ENCODE results near the gene BYSL. TPM values are rescaled to one million over a fixed set of nuclear protein-coding genes. Genes with fewer than 3 reads are reported as not detected.

The BYSL gene
- total and polyA plus RNA-seq, 10 of the 15 experiments (the other 5 are each of a cell fraction or from before 2014, with no cell fraction given): 12.6 to 51.1 (median 33.0) TPM

DNA sequence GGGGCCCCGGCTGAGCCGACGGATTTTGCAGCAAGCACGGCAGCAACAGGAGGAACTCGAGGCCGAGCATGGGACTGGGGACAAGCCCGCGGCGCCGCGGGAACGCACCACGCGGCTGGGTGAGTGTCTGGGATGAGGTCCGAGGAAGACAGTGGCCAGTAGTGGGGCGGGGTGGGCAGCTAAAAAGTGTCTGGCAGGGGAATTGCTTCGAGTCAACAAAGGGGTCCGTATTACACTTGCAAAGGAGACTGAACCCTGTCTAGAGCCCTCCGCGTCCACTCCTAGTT, 356 bp downstream of the BYSL start:
- 1% methylated on average over 20 of the region's 20 CpGs for WGBS (ENCODE audit: insufficient coverage, insufficient replicate concordance, low lambda C conversion rate, missing lambda C conversion rate)
- Histone ChIP-seq H2AFZ (ENCODE audit: control insufficient read depth, low read depth, low read length) (peak overlapping the region; percentile 66), H3K79me2 (ENCODE audit: control insufficient read depth, insufficient read depth, low read length) (peaks cover 49% of the 10 kb centered on the region), H3K27me3 (replicated peaks in 1 of 2; ENCODE audit: control insufficient read depth in 2 of 2, insufficient read depth in 2 of 2, low read length in 1 of 2) (no peaks in the 10 kb centered on the region), H3K9ac (ENCODE audit: control insufficient read depth, insufficient read depth, low read length) (peak overlapping the region; percentile 83), H3K36me3 (ENCODE audit: control insufficient read depth in 2 of 2, insufficient read depth in 2 of 2, low read length in 1 of 2) (peaks cover 0 to 2% of the 10 kb centered on the region in 2 experiments; a peak in 1 of 4 replicates), H3K27ac (ENCODE audit: control insufficient read depth, insufficient read depth) (peak overlapping the region; percentile 95), H3K4me2 (ENCODE audit: control insufficient read depth, insufficient read depth) (peak overlapping the region; percentile 78), H4K20me1 (ENCODE audit: control insufficient read depth, insufficient read depth) (no peaks in the 10 kb centered on the region), H3K4me1 (ENCODE audit: control insufficient read depth, insufficient read depth, low read length) (peaks cover 4% of the 10 kb centered on the region; the same call in 1 of the 2 replicates), H3K4me3 (peak overlapping the region; percentile 67), H3K9me3 (replicated peaks; ENCODE audit: control insufficient read depth, insufficient read depth, low read length) (no peaks in the 10 kb centered on the region)
- ChIA-PET CTCF (interaction anchor here (0.8 to 8.3 kb wide), 26 partner anchors 8 to 642 kb away, joined by 3 to 137 read pairs (median 5); partner anchors contain the start of genes CCND3, MRPS10, TAF8 and TOMM6), POLR2A (interaction anchor here (0.5 to 2.5 kb wide), 13 partner anchors 9 to 296 kb away, joined by 3 to 9 read pairs (median 4); partner anchors contain the start of gene MRPS10), RAD21 (ENCODE audit: unreplicated experiment) (interaction anchor here (0.7 to 2.8 kb wide), 19 partner anchors 15 to 295 kb away, joined by 3 to 23 read pairs (median 5); partner anchors contain the start of genes TAF8, TOMM6 and USP49), SMC1A (ENCODE audit: uncharacterized antibody, unreplicated experiment) (interaction anchor here (0.9 to 2.7 kb wide), 15 partner anchors 9 to 295 kb away, joined by 3 to 23 read pairs (median 5); partner anchors contain the start of genes MRPS10, TOMM6 and USP49)
- no peak for DNase-seq (ENCODE audit: low read depth, low spot score)
- no TSS peak for BruUV-seq (replicated peaks)
- no peak for FAIRE-seq
- ATAC-seq: peak; percentile 39
- in situ Hi-C loops (cut with MboI): no loop called here
- TF ChIP-seq, protein P1, sequence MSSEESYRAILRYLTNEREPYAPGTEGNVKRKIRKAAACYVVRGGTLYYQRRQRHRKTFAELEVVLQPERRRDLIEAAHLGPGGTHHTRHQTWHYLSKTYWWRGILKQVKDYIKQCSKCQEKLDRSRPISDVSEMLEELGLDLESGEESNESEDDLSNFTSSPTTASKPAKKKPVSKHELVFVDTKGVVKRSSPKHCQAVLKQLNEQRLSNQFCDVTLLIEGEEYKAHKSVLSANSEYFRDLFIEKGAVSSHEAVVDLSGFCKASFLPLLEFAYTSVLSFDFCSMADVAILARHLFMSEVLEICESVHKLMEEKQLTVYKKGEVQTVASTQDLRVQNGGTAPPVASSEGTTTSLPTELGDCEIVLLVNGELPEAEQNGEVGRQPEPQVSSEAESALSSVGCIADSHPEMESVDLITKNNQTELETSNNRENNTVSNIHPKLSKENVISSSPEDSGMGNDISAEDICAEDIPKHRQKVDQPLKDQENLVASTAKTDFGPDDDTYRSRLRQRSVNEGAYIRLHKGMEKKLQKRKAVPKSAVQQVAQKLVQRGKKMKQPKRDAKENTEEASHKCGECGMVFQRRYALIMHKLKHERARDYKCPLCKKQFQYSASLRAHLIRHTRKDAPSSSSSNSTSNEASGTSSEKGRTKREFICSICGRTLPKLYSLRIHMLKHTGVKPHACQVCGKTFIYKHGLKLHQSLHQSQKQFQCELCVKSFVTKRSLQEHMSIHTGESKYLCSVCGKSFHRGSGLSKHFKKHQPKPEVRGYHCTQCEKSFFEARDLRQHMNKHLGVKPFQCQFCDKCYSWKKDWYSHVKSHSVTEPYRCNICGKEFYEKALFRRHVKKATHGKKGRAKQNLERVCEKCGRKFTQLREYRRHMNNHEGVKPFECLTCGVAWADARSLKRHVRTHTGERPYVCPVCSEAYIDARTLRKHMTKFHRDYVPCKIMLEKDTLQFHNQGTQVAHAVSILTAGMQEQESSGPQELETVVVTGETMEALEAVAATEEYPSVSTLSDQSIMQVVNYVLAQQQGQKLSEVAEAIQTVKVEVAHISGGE (CRISPR knock-in tag; IDR thresholded peaks at IDR 0.05): no peak
- no peak for TF ChIP-seq ESRRA (IDR thresholded peaks at IDR 0.05; ENCODE audit: low read length)
- 0 out of 2 replicates have a peak, but pooled peaks have one; percentile 6 for TF ChIP-seq POLR2A (IDR thresholded peaks at IDR 0.05; ENCODE audit: low read depth, low read length)
- intact Hi-C loops (cut with micrococcal nuclease; ENCODE audit: unreplicated experiment): loop anchor here (1.0 to 5.0 kb wide), 5 partner anchors 26 to 295 kb away; partner anchors contain the start of genes MRPS10, TOMM6 and USP49

Measured in GM12878 (cell line).